DMS153 treated with DMSO at 0.1 percent for 48 hours (cell line): ENCODE data around the gene MME.

Experiments used
- DNase-seq: peaks from one replicate; lab custom pipeline; 2025; ENCODE audit not compliant: unreplicated experiment; lab: John Stamatoyannopoulos, UW

The MME gene

DNA sequence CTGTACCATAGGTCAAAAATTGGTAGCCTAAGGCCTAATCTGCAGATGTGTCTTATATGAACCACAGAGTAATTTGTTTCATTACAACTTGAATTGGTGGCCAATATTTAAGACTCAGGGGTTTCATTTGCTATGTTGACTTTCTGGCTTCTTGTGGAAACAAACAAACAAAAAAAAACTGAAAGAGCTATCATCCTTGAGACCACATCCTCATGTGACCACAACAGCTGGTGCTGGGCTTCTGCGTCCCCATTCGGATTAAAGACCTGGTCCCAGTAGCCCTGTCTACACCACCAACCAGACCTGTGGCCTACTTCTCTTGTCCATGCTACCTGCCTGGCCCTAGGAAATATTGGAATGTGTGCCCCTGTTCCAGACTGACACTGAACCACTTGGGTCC lies 151.7 kb downstream of the MME start:
- no peak for DNase-seq

DNA sequence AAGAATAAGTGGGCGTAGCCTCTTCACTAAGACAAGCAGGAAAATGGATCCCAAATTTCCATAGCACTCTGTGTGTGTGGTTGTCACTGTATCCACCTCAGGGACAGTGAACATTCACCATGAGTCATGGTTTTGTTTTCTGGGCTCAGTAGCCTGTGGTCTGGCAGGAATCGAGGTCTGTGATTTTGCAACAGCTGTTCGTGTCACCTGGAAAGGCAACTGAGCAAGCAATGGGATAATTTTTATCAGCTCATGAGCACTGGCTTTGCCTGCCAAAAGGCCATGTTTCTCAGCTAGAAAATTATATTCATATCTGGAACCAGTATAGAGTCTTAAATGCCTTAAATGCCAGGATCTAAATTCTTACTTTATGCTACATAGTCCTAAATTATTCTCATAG lies 152.5 kb downstream of the MME start:
- no peak for DNase-seq

DNA sequence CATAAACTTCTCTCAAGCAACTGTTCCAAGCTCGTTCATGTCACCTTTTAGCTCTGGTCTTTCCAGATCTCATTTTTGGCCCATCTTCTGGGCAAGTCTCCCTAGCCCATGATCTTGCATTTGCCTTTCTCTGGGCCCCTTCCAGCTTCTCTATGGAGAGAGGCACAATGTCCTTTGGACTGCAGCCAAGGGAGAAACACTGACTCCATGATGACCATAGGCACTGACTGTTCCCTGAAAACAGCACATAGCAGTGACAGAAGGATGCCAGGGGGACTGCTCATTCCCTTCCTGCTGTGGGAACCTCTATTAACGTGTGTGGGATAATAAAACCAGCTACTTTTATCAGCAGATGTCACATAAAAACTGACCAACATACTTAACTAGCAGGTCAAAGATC lies 153.1 kb downstream of the MME start:
- DNase-seq, result peak; percentile 1
